ENCODE data around the gene CDH13.
"Not testable (repeated sequence)": the region's sequence is repeated elsewhere in the genome, so short reads cannot be mapped to it uniquely, and the experiment has no call there.

The CDH13 gene

GRCh38 chr16:82899731-82900450 is 273.1 kb downstream of the CDH13 start:
- no peak for DNase-seq

- no peak for DNase-seq
Measured at GRCh38 chr16:82900559-82900958, 273.8 kb downstream of the CDH13 start.

GRCh38 chr16:82911925-82912324 is 285.2 kb downstream of the CDH13 start:
- no peak for DNase-seq

GRCh38 chr16:82915139-82915824 is 288.5 kb downstream of the CDH13 start:
- no peak for DNase-seq

- no peak for DNase-seq
Measured at GRCh38 chr16:82917886-82918595, 291.3 kb downstream of the CDH13 start.

GRCh38 chr16:82924075-82924854 is 297.5 kb downstream of the CDH13 start:
- DNase-seq, result no peak

GRCh38 chr16:82926500-82926899 is 299.7 kb downstream of the CDH13 start:
- DNase-seq, result no peak

- DNase-seq, result not testable (repeated sequence)
Measured at GRCh38 chr16:82933933-82934332, 307.2 kb downstream of the CDH13 start.

GRCh38 chr16:82935766-82936165 is 309.0 kb downstream of the CDH13 start:
- no peak for DNase-seq

- DNase-seq, result no peak
Measured at GRCh38 chr16:82936941-82937551, 310.3 kb downstream of the CDH13 start.

- DNase-seq, result no peak
Measured at GRCh38 chr16:82937926-82938520, 311.3 kb downstream of the CDH13 start.

- no peak for DNase-seq
Measured at GRCh38 chr16:82943371-82943770, 316.6 kb downstream of the CDH13 start.

GRCh38 chr16:82945420-82946101 is 318.8 kb downstream of the CDH13 start:
- DNase-seq, result no peak

- no peak for DNase-seq
Measured at GRCh38 chr16:82947698-82948097, 320.9 kb downstream of the CDH13 start.

- no peak for DNase-seq
Measured at GRCh38 chr16:82949016-82949415, 322.2 kb downstream of the CDH13 start.

GRCh38 chr16:82953517-82953916 is 326.7 kb downstream of the CDH13 start:
- no peak for DNase-seq

GRCh38 chr16:82954224-82954929 is 327.6 kb downstream of the CDH13 start:
- no peak for DNase-seq

GRCh38 chr16:82955741-82956348 is 329.1 kb downstream of the CDH13 start:
- no peak for DNase-seq

- no peak for DNase-seq
Measured at GRCh38 chr16:82957212-82957611, 330.4 kb downstream of the CDH13 start.

GRCh38 chr16:82960918-82961317 is 334.1 kb downstream of the CDH13 start:
- no peak for DNase-seq

- DNase-seq, result no peak
Measured at GRCh38 chr16:82963653-82964052, 336.9 kb downstream of the CDH13 start.
